HepG2 (cell line): ENCODE data around the gene SRD5A3. TPM values are rescaled to one million over a fixed set of nuclear protein-coding genes. Genes with fewer than 3 reads are reported as not detected.
A peak's percentile ranks its signal among the peaks of the same experiment; 100 is the strongest.

Source experiments
- AGO1 ChIP-seq: fragments of 200-400 bp; formaldehyde crosslinking; IDR thresholded peaks from 2 replicates; pipeline ENCODE4 v1.6.1; 2017; ENCODE audit warnings: mild to moderate bottlenecking, low read depth, low read length, moderate library complexity; ENCODE audit not compliant: poor library complexity, severe bottlenecking
- ARID2 ChIP-seq: sonication (generic); formaldehyde crosslinking; IDR thresholded peaks from 2 replicates; pipeline ENCODE4 v1.8.1; 2022; ENCODE audit warnings: mild to moderate bottlenecking, missing genetic modification reagents, borderline replicate concordance
- CAMTA2 ChIP-seq: sonication (generic); formaldehyde crosslinking; IDR thresholded peaks from 2 replicates; pipeline ENCODE4 v1.4.0; 2020; ENCODE audit warnings: mild to moderate bottlenecking, missing genetic modification reagents, borderline replicate concordance
- IKZF5 ChIP-seq: IDR thresholded peaks from 2 replicates; pipeline ENCODE4 v1.6.1; 2018; ENCODE audit warnings: missing genetic modification reagents, mild to moderate bottlenecking, missing compliant biosample characterization
- KAT7 ChIP-seq: IDR thresholded peaks from 2 replicates; pipeline ENCODE4 v1.6.1; 2018; ENCODE audit warnings: borderline replicate concordance, missing compliant biosample characterization
- MTA1 ChIP-seq: sonication (generic); formaldehyde crosslinking; IDR thresholded peaks from 2 replicates; pipeline ENCODE4 v1.4.0; 2020; ENCODE audit warnings: missing genetic modification reagents, mild to moderate bottlenecking, borderline replicate concordance
- PLRG1 ChIP-seq: fragments of 450-650 bp; conservative IDR thresholded peaks from 2 replicates; pipeline ENCODE4 v1.6.1; 2016
- RAD51 ChIP-seq: fragments of 450-650 bp; IDR thresholded peaks from 2 replicates; pipeline ENCODE4 v1.6.1; 2016; ENCODE audit warnings: borderline replicate concordance
- RERE ChIP-seq: IDR thresholded peaks from 2 replicates; pipeline ENCODE4 v1.6.1; 2016; ENCODE audit warnings: low read depth, missing genetic modification reagents, missing compliant biosample characterization
- SP140L ChIP-seq: sonication (generic); formaldehyde crosslinking; IDR thresholded peaks from 2 replicates; pipeline ENCODE4 v1.4.0; 2020; ENCODE audit warnings: missing genetic modification reagents, borderline replicate concordance
- TP53 ChIP-seq: sonication (generic); formaldehyde crosslinking; conservative IDR thresholded peaks from 2 replicates; pipeline ENCODE4 v1.4.0; 2020; ENCODE audit warnings: missing genetic modification reagents
- ZMAT5 ChIP-seq: sonication (generic); formaldehyde crosslinking; IDR thresholded peaks from 2 replicates; pipeline ENCODE4 v1.5.0; 2020; ENCODE audit warnings: mild to moderate bottlenecking, low read depth, missing genetic modification reagents, borderline replicate concordance
- ZNF10 ChIP-seq: sonication (generic); formaldehyde crosslinking; IDR thresholded peaks from 2 replicates; pipeline ENCODE4 v1.4.0; 2020; ENCODE audit warnings: mild to moderate bottlenecking, low read depth, missing genetic modification reagents, borderline replicate concordance
- ZNF136 ChIP-seq: sonication (generic); formaldehyde crosslinking; IDR thresholded peaks from 2 replicates; pipeline ENCODE4 v1.8.1; 2022; ENCODE audit warnings: low read depth, mild to moderate bottlenecking, moderate library complexity, missing genetic modification reagents
- ZNF605 ChIP-seq: sonication (generic); formaldehyde crosslinking; IDR thresholded peaks from 2 replicates; pipeline ENCODE4 v1.8.0; 2022; ENCODE audit warnings: mild to moderate bottlenecking, missing genetic modification reagents
- ZNF749 ChIP-seq: sonication (generic); formaldehyde crosslinking; IDR thresholded peaks from 2 replicates; pipeline ENCODE4 v1.8.0; 2022; ENCODE audit warnings: mild to moderate bottlenecking, missing genetic modification reagents, moderate library complexity, borderline replicate concordance
- ZSCAN29 ChIP-seq: sonication (generic); formaldehyde crosslinking; conservative IDR thresholded peaks from 2 replicates; pipeline ENCODE4 v1.4.0; 2020; ENCODE audit warnings: mild to moderate bottlenecking, missing genetic modification reagents
- polyA plus RNA-seq, 8 experiments: library from polyadenylated mRNA; depleted of rRNA in 3 of 8; stranded (reverse) in 7 of 8; unstranded in 1 of 8; fragments of >200 nt; fragmentation: Illumina TruSeq in 4 of 8; extraction: Trizol in 4 of 8; gene quantifications; 2 replicates each; pipeline versions ENCODE4 v1.2.1 to v1.2.3, GENCODE V29; 2011 to 2016; ENCODE audit warnings: low read depth in 4 of 8, missing spikeins in 1 of 8, mixed read lengths in 1 of 8; ENCODE audit not compliant: insufficient read depth in 1 of 8
- total RNA-seq, 5 experiments: library from RNA; depleted of rRNA; stranded (reverse); fragments of >200 nt; fragmentation: Illumina TruSeq; extraction: Trizol; gene quantifications; 2 replicates each; pipeline ENCODE4 v1.2.3, GENCODE V29; 2016; ENCODE audit warnings: low read depth in 1 of 5
- TF ChIP-seq, protein P1 (sequence below): sonication (generic); formaldehyde crosslinking; IDR thresholded peaks from 2 replicates; pipeline ENCODE4 v1.9.0; 2022; ENCODE audit warnings: low read depth, missing genetic modification reagents
- TF ChIP-seq, protein P2 (sequence below): sonication (generic); formaldehyde crosslinking; IDR thresholded peaks from 2 replicates; pipeline ENCODE4 v1.4.0; 2020; ENCODE audit warnings: missing genetic modification reagents; ENCODE audit errors: not compliant biosample characterization

SRD5A3 gene
- total and polyA plus RNA-seq, 2 of the 13 experiments (the other 11 are each of a cell fraction or from before 2014, with no cell fraction given) = 12.4 to 18.4 TPM

- TF ChIP-seq RERE (CRISPR knock-in tag) = no peak
- no peak for TF ChIP-seq PLRG1
- no peak for TF ChIP-seq TP53
- peak; percentile 33; the same call in 1 of the 2 replicates for TF ChIP-seq MTA1 (CRISPR knock-in tag)
- TF ChIP-seq ZMAT5 (CRISPR knock-in tag) = no peak
- no peak for TF ChIP-seq SP140L
- peak; percentile 94 for TF ChIP-seq CAMTA2 (CRISPR knock-in tag)
- TF ChIP-seq, protein P1, sequence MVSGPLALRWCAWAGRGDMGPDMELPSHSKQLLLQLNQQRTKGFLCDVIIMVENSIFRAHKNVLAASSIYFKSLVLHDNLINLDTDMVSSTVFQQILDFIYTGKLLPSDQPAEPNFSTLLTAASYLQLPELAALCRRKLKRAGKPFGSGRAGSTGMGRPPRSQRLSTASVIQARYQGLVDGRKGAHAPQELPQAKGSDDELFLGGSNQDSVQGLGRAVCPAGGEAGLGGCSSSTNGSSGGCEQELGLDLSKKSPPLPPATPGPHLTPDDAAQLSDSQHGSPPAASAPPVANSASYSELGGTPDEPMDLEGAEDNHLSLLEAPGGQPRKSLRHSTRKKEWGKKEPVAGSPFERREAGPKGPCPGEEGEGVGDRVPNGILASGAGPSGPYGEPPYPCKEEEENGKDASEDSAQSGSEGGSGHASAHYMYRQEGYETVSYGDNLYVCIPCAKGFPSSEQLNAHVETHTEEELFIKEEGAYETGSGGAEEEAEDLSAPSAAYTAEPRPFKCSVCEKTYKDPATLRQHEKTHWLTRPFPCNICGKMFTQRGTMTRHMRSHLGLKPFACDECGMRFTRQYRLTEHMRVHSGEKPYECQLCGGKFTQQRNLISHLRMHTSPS (CRISPR knock-in tag) = no peak
- TF ChIP-seq KAT7 (CRISPR knock-in tag) = no peak; the same call in 1 of the 2 replicates
- no peak; the same call in 1 of the 2 replicates for TF ChIP-seq ZNF749 (CRISPR knock-in tag)
- no peak for TF ChIP-seq ZNF136
- no peak for TF ChIP-seq ZNF10 (CRISPR knock-in tag)
- no peak for TF ChIP-seq RAD51
- TF ChIP-seq AGO1 = no peak
- TF ChIP-seq, protein P2, sequence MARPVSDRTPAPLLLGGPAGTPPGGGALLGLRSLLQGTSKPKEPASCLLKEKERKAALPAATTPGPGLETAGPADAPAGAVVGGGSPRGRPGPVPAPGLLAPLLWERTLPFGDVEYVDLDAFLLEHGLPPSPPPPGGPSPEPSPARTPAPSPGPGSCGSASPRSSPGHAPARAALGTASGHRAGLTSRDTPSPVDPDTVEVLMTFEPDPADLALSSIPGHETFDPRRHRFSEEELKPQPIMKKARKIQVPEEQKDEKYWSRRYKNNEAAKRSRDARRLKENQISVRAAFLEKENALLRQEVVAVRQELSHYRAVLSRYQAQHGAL (CRISPR knock-in tag) = peak; percentile 63
- TF ChIP-seq ZSCAN29 (CRISPR knock-in tag) = 0 out of 2 replicates have a peak, but pooled peaks have one; percentile 38
- peak; percentile 66 for TF ChIP-seq IKZF5 (CRISPR knock-in tag)
- 0 out of 2 replicates have a peak, but pooled peaks have one; percentile 30 for TF ChIP-seq ARID2 (CRISPR knock-in tag)
- TF ChIP-seq ZNF605 = no peak
These were observed 49.7 kb downstream of the SRD5A3 start, which contains the start of gene TMEM165 (continued) for GRCh38 chr4:55395529-55396307.
